ENCODE results near the gene EXTL2. TPM values are rescaled to one million over a fixed set of nuclear protein-coding genes. Genes with fewer than 3 reads are reported as not detected.
"Not testable (repeated sequence)": the region's sequence is repeated elsewhere in the genome, so short reads cannot be mapped to it uniquely, and the experiment has no call there.

The EXTL2 gene
- total RNA-seq, 2 experiments from 2014 or later, result 2.8 to 3.0 TPM

GRCh38 chr1:100832694-100833428, 61.8 kb downstream of the EXTL2 start:
- peaks cover 24% of the 10 kb centered on the region for H3K27me3 Mint-ChIP-seq
- ATAC-seq (ENCODE audit: low read depth), result no peak
- H3K4me1 Mint-ChIP-seq, result peaks cover 4% of the 10 kb centered on the region
- no peak overlapping the region for H3K4me3 Mint-ChIP-seq
- H3K36me3 Mint-ChIP-seq, result no peaks in the 10 kb centered on the region
- DNase-seq, result no peak
- H3K9me3 Mint-ChIP-seq, result peaks cover 2% of the 10 kb centered on the region
- POLR2A ChIA-PET, result no interaction called here
- H3K27ac Mint-ChIP-seq, result no peak overlapping the region

- peaks cover 11% of the 10 kb centered on the region for H3K9me3 Mint-ChIP-seq
- H3K36me3 Mint-ChIP-seq; DNase-seq; H3K27ac Mint-ChIP-seq; H3K4me3 Mint-ChIP-seq; POLR2A ChIA-PET; H3K4me1 Mint-ChIP-seq; ATAC-seq (ENCODE audit: low read depth): not testable (repeated sequence)
- peaks cover 31% of the 10 kb centered on the region for H3K27me3 Mint-ChIP-seq
Measured at GRCh38 chr1:100825666-100826065, 69.0 kb downstream of the EXTL2 start.

Other genes with a start within 250 kb of the EXTL2 start
- gene VCAM1, start 175.1 kb downstream of the EXTL2 start, total RNA-seq, result under 1 TPM; 0.51 to 0.53 TPM
- 10 to 100 TPM; 32.6 to 34.6 TPM for gene SLC30A7, start 1.2 kb upstream of the EXTL2 start, total RNA-seq
- 10 to 100 TPM; 32.4 to 37.1 TPM for gene DPH5, start 130.9 kb upstream of the EXTL2 start, total RNA-seq